IMR-90 (cell line): ENCODE results near the gene SLC35F1. TPM values are rescaled to one million over a fixed set of nuclear protein-coding genes. Genes with fewer than 3 reads are reported as not detected.

Source experiments
- ATAC-seq: fragments of 200-7000 bp; cut with Tn5 transposase; 2 replicates; pipeline ENCODE4 v1.9.1; 2020; ENCODE audit warnings: low read depth, mild to moderate bottlenecking, moderate library complexity
- BruUV-seq: library from RNA; stranded (reverse); fragments of 400-500 nt; replicated peaks from 2 replicates; lab custom pipeline; 2021; lab: Mats Ljungman, UMichigan
- CTCF ChIA-PET: fragments of 300-600 bp; formaldehyde crosslinking; extraction: SDS; loops from one replicate; lab custom pipeline; 2021; ENCODE audit warnings: antibody characterized with exemption; lab: Yijun Ruan, JAX
- POLR2A ChIA-PET: fragments of 300-600 bp; sonication (Branson Sonifier 250); formaldehyde crosslinking; loops from one replicate; lab custom pipeline; 2022; ENCODE audit warnings: antibody characterized with exemption; ENCODE audit not compliant: unreplicated experiment; lab: Charles Lee
- DNase-seq: peaks from one replicate; pipeline ENCODE4 v3.0.0; 2013
- H2AFZ ChIP-seq: replicated peaks from 2 replicates; pipeline ENCODE3; 2013; ENCODE audit warnings: low read length, mild to moderate bottlenecking; ENCODE audit not compliant: poor library complexity
- H2AK5ac ChIP-seq: 2 replicates; pipeline ENCODE4 v1.6.1; 2013; ENCODE audit warnings: low read depth, low read length, inconsistent platforms
- H2AK9ac ChIP-seq: replicated peaks from 2 replicates; pipeline ENCODE3; 2013; ENCODE audit warnings: mild to moderate bottlenecking, low read depth, low read length, moderate library complexity; ENCODE audit not compliant: poor library complexity
- H2BK120ac ChIP-seq: 2 replicates; pipeline ENCODE4 v1.6.1; 2013; ENCODE audit warnings: low read depth, low read length, inconsistent platforms
- H2BK15ac ChIP-seq: 3 replicates; pipeline ENCODE4 v1.6.1; 2013; ENCODE audit warnings: low read depth, low read length, inconsistent platforms
- H2BK20ac ChIP-seq: 2 replicates; pipeline ENCODE4 v1.6.1; 2013; ENCODE audit warnings: low read depth, mild to moderate bottlenecking, inconsistent platforms, low read length, moderate library complexity
- H2BK5ac ChIP-seq: 2 replicates; pipeline ENCODE4 v1.6.1; 2013; ENCODE audit warnings: mild to moderate bottlenecking, low read depth, low read length, inconsistent platforms; ENCODE audit not compliant: poor library complexity, severe bottlenecking
- H3K14ac ChIP-seq: replicated peaks from 2 replicates; pipeline ENCODE4 v1.6.1; 2013; ENCODE audit warnings: low read depth, low read length, inconsistent platforms
- H3K18ac ChIP-seq: 2 replicates; pipeline ENCODE4 v1.6.1; 2013; ENCODE audit warnings: low read depth, low read length, control low read depth
- H3K23ac ChIP-seq: 2 replicates; pipeline ENCODE4 v1.6.1; 2013; ENCODE audit warnings: low read depth, low read length, inconsistent platforms
- H3K27ac ChIP-seq: 2 replicates; pipeline ENCODE4 v1.5.1; 2013; ENCODE audit warnings: mild to moderate bottlenecking, control low read depth, low read length; ENCODE audit not compliant: insufficient read depth
- H3K27me3 ChIP-seq: 2 replicates; pipeline ENCODE4 v1.6.1; 2013; ENCODE audit warnings: low read length; ENCODE audit not compliant: control insufficient read depth, insufficient read depth
- H3K36me3 ChIP-seq: 2 replicates; pipeline ENCODE4 v1.6.1; 2013; ENCODE audit warnings: low read length, mixed read lengths; ENCODE audit not compliant: control insufficient read depth, insufficient read depth
- H3K4ac ChIP-seq: 2 replicates; pipeline ENCODE4 v1.6.1; 2013; ENCODE audit warnings: low read depth, low read length, inconsistent platforms
- H3K4me1 ChIP-seq: 2 replicates; pipeline ENCODE4 v1.6.1; 2013; ENCODE audit warnings: low read length, mixed read lengths; ENCODE audit not compliant: control insufficient read depth, insufficient read depth
- H3K4me2 ChIP-seq: 2 replicates; pipeline ENCODE4 v1.6.1; 2013; ENCODE audit warnings: low read depth, mild to moderate bottlenecking, control low read depth, low read length, moderate library complexity
- H3K4me3 ChIP-seq: 2 replicates; pipeline ENCODE4 v1.5.1; 2013; ENCODE audit warnings: low read depth, mild to moderate bottlenecking, control low read depth, low read length, moderate library complexity; ENCODE audit not compliant: insufficient read depth
- H3K56ac ChIP-seq: 2 replicates; pipeline ENCODE4 v1.6.1; 2013; ENCODE audit warnings: low read length, inconsistent platforms; ENCODE audit not compliant: insufficient read depth; ENCODE audit errors: extremely low read depth
- H3K79me1 ChIP-seq, 2 experiments: 2 replicates each; pipeline ENCODE4 v1.6.1; 2013; ENCODE audit warnings: low read length in 2 of 2, inconsistent platforms in 1 of 2, low read depth in 1 of 2
- H3K9ac ChIP-seq: 2 replicates; pipeline ENCODE4 v1.6.1; 2013; ENCODE audit warnings: low read depth, low read length, control low read depth
- H3K9me1 ChIP-seq: 2 replicates; pipeline ENCODE4 v1.6.1; 2013; ENCODE audit warnings: low read length, inconsistent platforms; ENCODE audit not compliant: insufficient read depth
- H3K9me3 ChIP-seq: 2 replicates; pipeline ENCODE4 v1.6.1; 2013; ENCODE audit warnings: low read length; ENCODE audit not compliant: control insufficient read depth, insufficient read depth
- H4K20me1 ChIP-seq: 2 replicates; pipeline ENCODE4 v1.6.1; 2013; ENCODE audit warnings: low read length, inconsistent platforms; ENCODE audit not compliant: insufficient read depth
- H4K5ac ChIP-seq: 2 replicates; pipeline ENCODE4 v1.6.1; 2013; ENCODE audit warnings: mild to moderate bottlenecking, low read depth, low read length, control low read depth
- H4K8ac ChIP-seq, 2 experiments: 2 replicates each; pipeline ENCODE4 v1.6.1; 2013; ENCODE audit warnings: low read depth in 2 of 2, low read length in 2 of 2, control low read depth in 1 of 2, inconsistent platforms in 1 of 2
- H4K91ac ChIP-seq: 2 replicates; pipeline ENCODE4 v1.6.1; 2013; ENCODE audit warnings: low read depth, low read length, inconsistent platforms; ENCODE audit not compliant: insufficient read depth
- BHLHE40 ChIP-seq: fragments of 150-350 bp; IDR thresholded peaks from 2 replicates; pipeline ENCODE4 v1.6.1; 2016; ENCODE audit warnings: mild to moderate bottlenecking, low read depth, low read length
- CHD1 ChIP-seq: IDR thresholded peaks from 2 replicates; pipeline ENCODE4 v1.6.1; 2012; ENCODE audit warnings: low read depth, low read length, improper control_type of control experiment
- FOS ChIP-seq: fragments of 150-350 bp; IDR thresholded peaks from 2 replicates; pipeline ENCODE4 v1.6.1; 2016; ENCODE audit warnings: low read depth, low read length
- MAZ ChIP-seq: IDR thresholded peaks from 2 replicates; pipeline ENCODE4 v1.6.1; 2012; ENCODE audit warnings: low read depth, mild to moderate bottlenecking, low read length, improper control_type of control experiment, moderate library complexity, borderline replicate concordance
- MXI1 ChIP-seq: IDR thresholded peaks from 2 replicates; pipeline ENCODE4 v1.6.1; 2012; ENCODE audit warnings: low read depth, mild to moderate bottlenecking, low read length, moderate library complexity, borderline replicate concordance
- NFE2L2 ChIP-seq: fragments of 150-350 bp; IDR thresholded peaks from 2 replicates; pipeline ENCODE4 v1.6.1; 2016; ENCODE audit warnings: low read depth, mild to moderate bottlenecking, low read length
- POLR2A ChIP-seq: IDR thresholded peaks from 2 replicates; pipeline ENCODE4 v1.6.1; 2012; ENCODE audit warnings: mild to moderate bottlenecking, low read depth, low read length
- RAD21 ChIP-seq: IDR thresholded peaks from 2 replicates; pipeline ENCODE4 v1.6.1; 2012; ENCODE audit warnings: low read length, improper control_type of control experiment
- RCOR1 ChIP-seq: IDR thresholded peaks from 2 replicates; pipeline ENCODE4 v1.6.1; 2012; ENCODE audit warnings: mild to moderate bottlenecking, low read length, improper control_type of control experiment; ENCODE audit not compliant: insufficient replicate concordance
- WGBS, 2 experiments: methylation state at CpG; one replicate each; pipeline versions ENCODE4 v1.1.5 to v1.1.7; 2013; ENCODE audit warnings: missing lambda C conversion rate in 2 of 2; ENCODE audit not compliant: insufficient read length in 1 of 2; ENCODE audit errors: extremely low coverage in 2 of 2; 5-methylcytosine and 5-hydroxymethylcytosine counted together
- dilution Hi-C: fragments of 300-500 bp; cut with HindIII; formaldehyde crosslinking; loops from one replicate; pipeline ENCODE4 v1.14.3; 2018; ENCODE audit warnings: low sequenced_read_pairs; ENCODE audit not compliant: unreplicated experiment
- in situ Hi-C: fragments of 300-500 bp; cut with MboI; formaldehyde crosslinking; loops from 3 replicates; pipeline ENCODE4 v1.14.3; 2019; ENCODE audit warnings: low sequenced_read_pairs, inconsistent platforms, mixed read lengths
- intact Hi-C: fragments of 100-400 bp; cut with micrococcal nuclease; formaldehyde crosslinking; loops from 2 replicates; pipeline ENCODE4 v1.10.0; 2022
- polyA plus RNA-seq, 3 experiments: library from polyadenylated mRNA; depleted of rRNA; stranded (reverse); fragments of >200 nt; gene quantifications; 2 replicates each; pipeline ENCODE4 v1.2.3, GENCODE V29; 2012; ENCODE audit warnings: low replicate concordance in 1 of 3
- total RNA-seq: library from RNA; depleted of rRNA; stranded (reverse); fragments of >200 nt; gene quantifications from 2 replicates; pipeline ENCODE4 v1.2.3, GENCODE V29; 2012

SLC35F1 gene
- total and polyA plus RNA-seq, 2 of the 4 experiments (the other 2 are of a cell fraction), result not detected

DNA sequence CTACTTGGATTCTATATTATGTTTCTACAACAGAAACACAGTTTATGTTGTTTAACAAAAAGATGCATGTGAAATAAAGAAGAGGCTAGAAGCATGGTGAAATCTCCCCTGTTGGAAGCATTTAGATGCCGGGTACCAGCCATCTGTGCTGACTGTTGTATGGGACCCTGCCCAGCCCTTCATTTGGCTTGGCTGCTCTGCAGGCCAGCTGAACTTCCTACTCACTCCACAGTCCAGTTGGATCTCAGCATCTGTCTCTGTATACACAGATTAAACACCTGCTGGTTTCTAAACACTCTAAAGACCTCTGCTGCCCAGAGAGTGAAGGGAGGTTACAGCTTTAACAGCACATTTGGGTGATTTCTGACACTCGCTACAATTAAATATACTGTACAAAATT is 228.3 kb downstream of the SLC35F1 start:
- Histone ChIP-seq H2AFZ (no peak overlapping the region), H3K56ac (no peak overlapping the region), H2BK120ac (no peak overlapping the region), H3K4me2 (no peak overlapping the region), H3K79me1 (no peaks in the 10 kb centered on the region), H3K4ac (no peak overlapping the region), H2BK15ac (no peak overlapping the region), H2AK5ac (no peak overlapping the region), H4K20me1 (no peaks in the 10 kb centered on the region), H4K91ac (no peak overlapping the region), H3K4me1 (no peaks in the 10 kb centered on the region), H3K27me3 (no peaks in the 10 kb centered on the region), H3K9me1 (no peaks in the 10 kb centered on the region), H3K14ac (no peak overlapping the region), H3K9me3 (no peaks in the 10 kb centered on the region), H3K4me3 (no peak overlapping the region), H3K23ac (no peak overlapping the region), H4K8ac (no peak overlapping the region), H2BK5ac (no peak overlapping the region), H2BK20ac (no peak overlapping the region), H3K36me3 (no peaks in the 10 kb centered on the region), H3K27ac (no peak overlapping the region), H2AK9ac (no peak overlapping the region), H4K5ac (no peak overlapping the region), H3K9ac (no peak overlapping the region), H3K18ac (no peak overlapping the region)
- in situ Hi-C loops, result no loop called here
- TF ChIP-seq MAZ (no peak), NFE2L2 (no peak), FOS (no peak), BHLHE40 (no peak), RAD21 (no peak), POLR2A (no peak), CHD1 (no peak), MXI1 (no peak), RCOR1 (no peak)
- intact Hi-C loops, result no loop called here
- WGBS, 2 experiments, result 0% methylated on average over 1 of the region's 2 CpGs; no CpG with 5 or more reads in 1 of the 2 experiments
- DNase-seq (no peak), ATAC-seq (no peak)
- ChIA-PET CTCF (no interaction called here), POLR2A (no interaction called here)
- no TSS peak for BruUV-seq
- dilution Hi-C loops, result no loop called here
